HUES6 (cell line): ENCODE results near the gene SLC19A1.
"Not testable (repeated sequence)": the region's sequence is repeated elsewhere in the genome, so short reads cannot be mapped to it uniquely, and the experiment has no call there.

Experiments used
- H3K27ac ChIP-seq: 2 replicates; pipeline ENCODE4 v1.7.0; 2013; ENCODE audit warnings: low read depth, mild to moderate bottlenecking, low read length, inconsistent platforms
- H3K27me3 ChIP-seq: 2 replicates; pipeline ENCODE4 v1.6.1; 2013; ENCODE audit warnings: low read length; ENCODE audit not compliant: control insufficient read depth, insufficient read depth
- H3K36me3 ChIP-seq: 2 replicates; pipeline ENCODE4 v1.6.1; 2013; ENCODE audit warnings: low read length; ENCODE audit not compliant: control insufficient read depth, insufficient read depth
- H3K4me1 ChIP-seq: 2 replicates; pipeline ENCODE4 v1.6.1; 2013; ENCODE audit warnings: low read length; ENCODE audit not compliant: control insufficient read depth, insufficient read depth
- H3K4me3 ChIP-seq: 2 replicates; pipeline ENCODE4 v1.5.1; 2013; ENCODE audit warnings: low read depth, low read length
- H3K9ac ChIP-seq: one replicate; pipeline ENCODE4 v1.6.1; 2013; ENCODE audit warnings: mild to moderate bottlenecking, low read length
- H3K9me3 ChIP-seq: 2 replicates; pipeline ENCODE4 v1.6.1; 2013; ENCODE audit warnings: low read depth, low read length; ENCODE audit not compliant: control insufficient read depth, insufficient read depth

SLC19A1 gene

DNA sequence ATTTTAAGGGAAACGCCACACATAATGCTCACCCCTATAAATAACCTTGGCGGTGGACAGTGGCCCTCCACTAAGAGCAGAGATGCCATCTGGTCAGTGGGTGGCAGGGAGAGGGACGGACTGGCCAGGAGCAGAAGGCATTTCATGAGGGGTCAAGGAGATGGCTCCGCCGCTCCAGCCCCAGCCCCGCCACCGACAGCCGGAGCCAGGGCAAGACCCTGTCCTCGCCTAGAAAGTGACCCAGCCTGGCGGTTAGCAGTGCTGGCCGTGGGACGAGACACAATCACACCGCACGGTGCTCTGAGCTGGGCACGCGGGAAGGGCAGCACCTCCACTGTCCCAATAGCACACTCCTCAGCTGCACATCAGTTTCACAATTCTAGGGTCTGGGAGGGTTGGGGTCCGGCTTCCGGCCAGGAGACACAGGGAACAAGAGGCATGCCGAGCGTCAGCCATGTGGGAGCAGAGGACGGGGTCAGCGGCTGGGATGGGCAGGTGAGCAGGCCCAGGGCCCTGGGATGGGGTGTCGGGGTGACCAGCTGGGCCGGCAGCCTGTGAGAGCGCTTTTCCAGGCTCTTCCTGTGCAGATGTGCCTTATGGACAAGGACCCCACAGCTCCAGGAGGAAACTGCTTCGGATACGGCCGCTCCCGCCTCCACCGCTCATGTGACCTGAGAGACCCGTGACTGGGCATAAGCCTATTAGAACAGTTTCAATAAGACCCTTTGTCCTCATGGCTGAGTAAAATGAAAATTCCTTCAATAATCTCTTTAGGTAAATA lies 5.7 kb downstream of the SLC19A1 start:
- Histone ChIP-seq H3K27me3 (no peaks in the 10 kb centered on the region), H3K9ac (no peak overlapping the region), H3K9me3 (no peaks in the 10 kb centered on the region), H3K27ac (no peak overlapping the region), H3K4me1 (peaks cover 9% of the 10 kb centered on the region; the same call in 1 of the 2 replicates), H3K36me3 (peaks cover 33% of the 10 kb centered on the region), H3K4me3 (no peak overlapping the region)

- Histone ChIP-seq H3K27me3 (no peaks in the 10 kb centered on the region), H3K4me3 (no peak overlapping the region), H3K4me1 (peaks cover 7% of the 10 kb centered on the region; the same call in 1 of the 2 replicates), H3K27ac (no peak overlapping the region), H3K36me3 (peaks cover 39% of the 10 kb centered on the region), H3K9ac (no peak overlapping the region), H3K9me3 (no peaks in the 10 kb centered on the region)
Measured at GRCh38 chr21:45535341-45536081, 6.7 kb downstream of the SLC19A1 start.

- no peak overlapping the region for H3K4me3 ChIP-seq
- peaks cover 7% of the 10 kb centered on the region; the same call in 1 of the 2 replicates for H3K4me1 ChIP-seq
- H3K9me3 ChIP-seq: no peaks in the 10 kb centered on the region
- H3K27ac ChIP-seq: no peak overlapping the region
- H3K36me3 ChIP-seq: peaks cover 46% of the 10 kb centered on the region
- H3K27me3 ChIP-seq: no peaks in the 10 kb centered on the region
- no peak overlapping the region for H3K9ac ChIP-seq
Measured at GRCh38 chr21:45534636-45535331, 7.5 kb downstream of the SLC19A1 start.

DNA sequence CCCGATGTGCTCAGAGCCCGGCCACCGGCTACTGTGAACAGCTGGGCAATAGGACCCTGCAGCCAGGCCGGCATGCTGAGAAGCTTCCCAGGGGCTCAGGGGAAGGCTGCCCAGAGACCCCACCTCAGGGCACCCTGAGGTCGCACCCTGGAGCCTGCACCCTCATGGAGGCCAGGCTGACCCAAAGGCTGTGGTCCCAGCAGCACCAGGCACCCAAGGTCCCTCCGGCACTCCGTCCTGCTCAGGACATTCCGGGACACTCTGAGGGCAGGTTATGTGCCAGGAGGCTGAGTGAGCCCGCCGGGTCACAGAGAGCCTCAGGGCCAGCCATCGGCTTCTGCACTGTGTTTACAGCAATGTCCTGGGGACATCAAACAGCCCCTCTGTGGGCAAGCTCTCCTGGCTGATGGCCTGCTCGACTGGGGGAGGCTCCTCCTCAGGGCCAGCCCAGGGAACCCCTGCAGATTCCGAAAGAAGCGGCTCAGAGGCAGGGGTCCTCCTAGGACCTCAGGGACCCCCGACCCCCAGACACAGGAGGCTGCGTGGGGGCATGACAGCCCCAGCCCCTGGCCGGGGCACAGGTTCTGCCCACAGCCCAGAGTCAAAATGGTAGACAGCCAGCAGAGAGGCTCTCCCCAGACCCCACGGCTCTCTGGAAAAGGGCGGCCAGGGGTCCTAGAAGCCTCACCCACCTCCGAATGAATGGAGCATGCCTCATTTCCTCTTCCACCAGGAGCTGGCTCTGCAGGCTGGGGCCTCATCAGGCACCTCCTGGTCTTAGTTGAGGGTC lies 8.2 kb downstream of the SLC19A1 start:
- H3K27ac ChIP-seq: no peak overlapping the region
- no peak overlapping the region for H3K4me3 ChIP-seq
- H3K9me3 ChIP-seq: no peaks in the 10 kb centered on the region
- H3K27me3 ChIP-seq: no peaks in the 10 kb centered on the region
- peaks cover 53% of the 10 kb centered on the region for H3K36me3 ChIP-seq
- peaks cover 7% of the 10 kb centered on the region; the same call in 1 of the 2 replicates for H3K4me1 ChIP-seq
- no peak overlapping the region for H3K9ac ChIP-seq

GRCh38 chr21:45533361-45533845 lies 8.8 kb downstream of the SLC19A1 start:
- Histone ChIP-seq H3K27me3 (no peaks in the 10 kb centered on the region), H3K4me1 (peaks cover 7% of the 10 kb centered on the region; the same call in 1 of the 2 replicates), H3K9ac (no peak overlapping the region), H3K27ac (no peak overlapping the region), H3K9me3 (no peaks in the 10 kb centered on the region), H3K4me3 (no peak overlapping the region), H3K36me3 (peaks cover 54% of the 10 kb centered on the region)

DNA sequence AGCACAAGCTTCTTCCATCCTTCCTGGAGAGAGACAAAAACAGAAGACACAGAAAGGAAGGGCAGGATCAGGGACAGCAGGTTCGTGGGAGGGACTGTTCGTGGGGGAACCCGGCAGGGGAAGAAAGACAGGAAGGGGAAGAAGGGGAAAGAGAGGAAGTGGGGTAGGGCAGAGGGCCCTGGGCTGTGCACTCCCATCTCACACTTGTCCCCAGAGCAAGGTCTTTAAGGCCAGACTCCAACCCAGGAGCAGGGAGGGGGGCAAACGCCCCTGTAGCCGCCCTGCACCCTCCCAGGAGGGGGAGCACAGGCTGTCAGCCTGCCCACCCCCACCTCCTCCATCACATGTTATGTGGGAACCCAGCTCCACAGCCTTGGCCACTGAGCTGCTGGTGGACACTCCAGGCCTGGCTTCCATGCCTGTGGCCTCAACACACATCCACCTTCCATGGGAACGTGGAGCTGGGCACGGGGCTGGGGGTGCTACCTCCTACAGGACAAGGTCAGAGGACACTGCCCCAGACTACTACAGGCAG lies 9.3 kb downstream of the SLC19A1 start:
- Histone ChIP-seq H3K27ac (no peak overlapping the region), H3K4me1 (peaks cover 7% of the 10 kb centered on the region; the same call in 1 of the 2 replicates), H3K4me3 (no peak overlapping the region), H3K36me3 (peaks cover 54% of the 10 kb centered on the region), H3K9me3 (no peaks in the 10 kb centered on the region), H3K27me3 (no peaks in the 10 kb centered on the region), H3K9ac (no peak overlapping the region)

- H3K4me1 ChIP-seq: peaks cover 7% of the 10 kb centered on the region; the same call in 1 of the 2 replicates
- no peak overlapping the region for H3K9ac ChIP-seq
- no peaks in the 10 kb centered on the region for H3K9me3 ChIP-seq
- H3K27ac ChIP-seq: no peak overlapping the region
- peaks cover 47% of the 10 kb centered on the region for H3K36me3 ChIP-seq
- H3K27me3 ChIP-seq: no peaks in the 10 kb centered on the region
- H3K4me3 ChIP-seq: no peak overlapping the region
Measured at GRCh38 chr21:45531393-45532215, 10.6 kb downstream of the SLC19A1 start.

DNA sequence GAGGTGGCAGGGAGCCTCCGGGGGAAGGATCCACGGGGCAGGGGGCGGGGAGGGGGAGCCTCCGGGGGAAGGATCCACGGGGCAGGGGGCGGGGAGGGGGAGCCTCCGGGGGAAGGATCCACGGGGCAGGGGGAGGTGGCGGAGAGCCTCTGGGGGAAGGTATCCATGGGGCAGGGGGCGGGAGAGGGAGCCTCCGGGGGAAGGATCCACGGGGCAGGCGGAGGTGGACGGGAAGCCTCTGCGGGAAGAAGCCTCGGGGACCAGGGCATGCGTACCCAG lies 11.2 kb downstream of the SLC19A1 start:
- H3K4me1 ChIP-seq, H3K9me3 ChIP-seq, H3K4me3 ChIP-seq, H3K9ac ChIP-seq, H3K27ac ChIP-seq, H3K27me3 ChIP-seq: not testable (repeated sequence)
- H3K36me3 ChIP-seq: peaks cover 41% of the 10 kb centered on the region

DNA sequence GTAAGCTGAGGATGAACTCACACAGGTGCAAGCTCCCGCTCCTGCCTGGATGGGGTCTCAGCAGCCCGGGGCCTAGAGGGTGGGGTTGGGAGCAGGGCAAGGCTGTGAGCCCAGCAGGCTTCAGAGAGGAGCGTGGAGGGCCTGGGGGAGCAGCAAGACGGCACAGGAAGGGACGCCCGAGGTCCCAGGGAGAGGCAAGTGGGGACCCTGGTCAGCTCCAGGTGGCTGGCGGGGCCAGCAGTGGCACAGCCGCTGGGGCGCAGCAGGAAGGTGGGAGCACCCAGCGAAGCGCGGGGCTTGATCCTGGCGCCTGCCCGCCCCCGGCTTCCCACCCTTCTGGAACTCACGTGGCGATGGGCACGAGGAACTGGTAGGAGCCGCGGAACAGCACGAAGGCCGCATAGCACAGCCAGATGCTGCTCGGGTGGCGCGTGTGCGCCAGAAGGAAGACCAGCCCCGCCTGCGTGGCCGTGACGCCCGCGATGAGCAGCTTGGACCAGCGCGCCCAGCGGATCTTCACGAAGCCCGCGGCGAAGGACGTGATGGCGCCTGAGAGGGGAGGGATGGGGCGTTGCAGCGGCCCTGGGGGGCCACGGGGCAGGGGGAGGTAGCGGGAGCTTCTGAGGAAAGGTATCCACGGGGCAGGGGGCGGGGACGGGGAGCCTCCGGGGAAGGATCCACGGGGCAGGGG lies 11.7 kb downstream of the SLC19A1 start:
- H3K36me3 ChIP-seq: peaks cover 40% of the 10 kb centered on the region
- no peak overlapping the region for H3K4me3 ChIP-seq

More for the DNA sequence above, 11.7 kb downstream of the SLC19A1 start:
- Histone ChIP-seq H3K9me3 (no peaks in the 10 kb centered on the region), H3K27me3 (no peaks in the 10 kb centered on the region), H3K9ac (no peak overlapping the region), H3K27ac (no peak overlapping the region), H3K4me1 (peaks cover 7% of the 10 kb centered on the region; the same call in 1 of the 2 replicates)
